Measurements from ENCODE around the gene FBXL16.

GRCh38 chr16:751152-752006 is 45.8 kb upstream of the FBXL16 start:
- TF ChIP-seq CTCF (IDR thresholded peaks at IDR 0.05; ENCODE audit: poor library complexity) (no peak), EZH2 (IDR thresholded peaks at IDR 0.05; ENCODE audit: borderline replicate concordance) (no peak), EZH2phosphoT487 (IDR thresholded peaks at IDR 0.05; ENCODE audit: low read depth, severe bottlenecking, unreplicated experiment) (no peak)
